ENCODE results near the gene DUSP8.

GRCh38 chr11:1508491-1508891 lies 63.6 kb downstream of the DUSP8 start:
- TF ChIP-seq ZNF274 (IDR thresholded peaks at IDR 0.05; ENCODE audit: low read depth, low read length) (no peak), YY1 (IDR thresholded peaks at IDR 0.05; ENCODE audit: insufficient read depth, insufficient read length) (no peak)
